GM19452 (cell line): Measurements from ENCODE around the gene SLC25A29.
A peak's percentile ranks its signal among the peaks of the same experiment; 100 is the strongest.
"Not testable (repeated sequence)": the region's sequence is repeated elsewhere in the genome, so short reads cannot be mapped to it uniquely, and the experiment has no call there.

Experiments used
- ATAC-seq: cut with Tn5 transposase; IDR thresholded peaks from one replicate; pipeline ENCODE4 v1.9.1; 2021; ENCODE audit not compliant: unreplicated experiment

SLC25A29 gene

GRCh38 chr14:100312877-100313400 is 6.7 kb upstream of the SLC25A29 start:
- ATAC-seq, result no peak

DNA sequence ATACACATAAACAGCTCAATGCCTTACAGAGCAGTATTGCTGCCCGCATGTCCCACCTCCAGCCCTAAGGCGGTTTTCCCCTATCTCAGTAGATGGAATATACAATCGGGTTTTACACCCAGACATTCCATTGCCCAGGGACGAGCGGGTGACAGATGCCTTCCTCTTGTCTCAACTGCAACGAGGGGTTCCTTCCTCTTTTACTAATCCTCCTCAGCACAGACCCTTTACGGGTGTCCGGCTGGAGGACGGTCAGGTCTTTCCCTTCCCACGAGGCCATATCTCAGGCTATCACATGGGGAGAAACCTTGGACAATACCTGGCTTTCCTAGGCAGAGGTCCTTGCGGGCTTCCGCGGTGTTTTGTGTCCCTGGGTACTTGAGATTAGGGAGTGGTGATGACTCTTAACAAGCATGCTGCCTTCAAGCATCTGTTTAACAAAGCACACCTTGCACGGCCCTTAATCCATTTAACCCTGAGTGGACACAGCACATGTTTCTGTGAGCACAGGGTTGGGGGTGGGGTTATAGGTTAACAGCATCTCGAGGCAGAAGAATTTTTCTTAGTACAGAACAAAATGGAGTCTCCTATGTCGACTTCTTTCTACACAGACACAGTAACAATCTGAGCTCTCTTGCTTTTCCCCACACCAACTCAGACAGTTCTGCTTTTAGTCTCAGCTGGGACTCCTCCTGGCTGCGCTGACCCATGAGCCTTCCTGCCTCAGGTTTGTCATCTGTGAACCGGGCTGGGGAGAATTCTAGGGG is 6.0 kb upstream of the SLC25A29 start:
- ATAC-seq, result not testable (repeated sequence)

DNA sequence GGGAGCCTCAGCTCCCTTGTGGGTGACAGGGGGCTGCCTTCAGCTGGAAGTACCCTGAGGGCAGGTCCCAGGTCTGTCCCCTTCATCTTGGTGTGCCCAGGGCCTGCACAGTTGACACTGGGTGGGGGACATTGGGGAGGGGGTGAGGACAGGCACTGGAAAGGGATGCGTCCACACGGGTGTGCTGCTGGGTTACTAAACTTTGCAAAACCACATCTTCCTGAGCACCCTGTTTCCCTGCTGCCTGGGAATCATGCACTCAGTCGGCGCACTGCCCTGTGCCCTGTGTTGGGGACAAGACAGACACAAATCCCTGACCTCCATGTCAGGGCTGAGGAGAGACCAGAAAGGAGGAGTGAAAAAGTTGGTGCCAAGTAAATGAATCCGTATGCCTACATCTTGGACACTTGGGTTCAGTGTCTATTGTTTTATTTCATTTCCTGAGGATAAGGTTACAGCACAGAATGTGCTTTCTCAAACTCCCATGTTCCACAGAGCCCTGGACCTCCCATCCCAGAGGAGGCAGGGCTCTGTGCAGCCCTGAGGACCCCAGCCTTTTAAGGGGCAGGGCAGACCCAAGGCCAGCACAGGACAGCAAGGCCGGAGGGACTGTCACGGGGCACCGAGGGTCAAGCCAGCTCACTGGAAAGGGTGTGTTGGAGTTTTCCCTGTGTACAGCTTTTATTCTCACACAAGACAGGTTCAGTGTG is 2.9 kb upstream of the SLC25A29 start:
- ATAC-seq, result no peak

GRCh38 chr14:100308427-100308792 is 2.2 kb upstream of the SLC25A29 start:
- ATAC-seq, result not testable (repeated sequence)

GRCh38 chr14:100307766-100308426 is 1.7 kb upstream of the SLC25A29 start:
- ATAC-seq, result no peak

GRCh38 chr14:100306998-100307765 is 938 bp upstream of the SLC25A29 start:
- peak; percentile 13 for ATAC-seq

- no peak for ATAC-seq
Measured at GRCh38 chr14:100305324-100306100, 732 bp downstream of the SLC25A29 start.

DNA sequence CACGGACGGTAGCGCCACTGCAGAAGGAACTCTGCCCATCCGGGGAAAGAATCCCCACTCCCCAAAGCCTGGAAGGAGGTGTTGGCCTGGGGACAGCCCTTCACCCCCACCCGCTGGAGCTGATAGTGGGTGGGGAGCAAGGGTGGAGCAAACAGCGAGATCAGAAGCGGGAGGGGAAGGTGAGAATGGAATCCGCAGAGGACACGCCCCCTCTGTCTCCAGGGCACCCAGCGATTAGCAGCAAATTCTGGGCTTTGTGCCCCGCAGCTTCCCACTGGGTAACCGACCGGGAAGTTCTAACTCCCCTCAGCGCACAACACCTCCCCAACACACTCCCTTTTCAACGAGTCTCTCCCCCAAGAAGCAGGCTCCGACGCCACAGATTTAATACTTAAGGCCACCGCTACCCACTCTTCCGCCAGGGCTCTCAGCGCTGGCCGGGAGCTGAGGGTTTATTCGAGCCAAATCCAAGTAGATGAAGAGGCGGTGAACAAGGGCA is 1.4 kb downstream of the SLC25A29 start:
- no peak for ATAC-seq

DNA sequence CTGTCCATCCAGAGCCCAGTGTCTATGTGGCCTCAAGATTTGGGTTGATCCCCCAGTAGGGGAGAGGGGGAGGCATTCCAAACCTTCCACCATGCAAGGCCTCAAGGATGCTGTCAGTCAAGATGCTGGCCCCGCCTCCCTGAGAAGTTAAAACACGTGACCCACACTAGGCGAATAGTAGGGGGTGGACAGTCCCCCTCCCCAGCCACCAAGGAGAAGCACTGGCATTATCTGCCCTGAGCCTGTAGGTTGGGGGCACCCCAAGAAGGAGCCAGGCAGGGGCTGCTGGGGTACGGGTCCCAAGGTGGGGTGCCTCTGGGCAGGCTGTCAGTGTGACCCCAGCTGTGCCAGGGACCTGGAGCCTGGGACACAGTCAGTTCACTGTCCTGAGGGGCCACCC is 2.3 kb downstream of the SLC25A29 start:
- no peak for ATAC-seq

GRCh38 chr14:100303179-100303578 is 3.1 kb downstream of the SLC25A29 start:
- no peak for ATAC-seq

GRCh38 chr14:100302616-100303015 is 3.6 kb downstream of the SLC25A29 start:
- no peak for ATAC-seq

GRCh38 chr14:100299238-100299560 is 7.0 kb downstream of the SLC25A29 start:
- ATAC-seq, result no peak

DNA sequence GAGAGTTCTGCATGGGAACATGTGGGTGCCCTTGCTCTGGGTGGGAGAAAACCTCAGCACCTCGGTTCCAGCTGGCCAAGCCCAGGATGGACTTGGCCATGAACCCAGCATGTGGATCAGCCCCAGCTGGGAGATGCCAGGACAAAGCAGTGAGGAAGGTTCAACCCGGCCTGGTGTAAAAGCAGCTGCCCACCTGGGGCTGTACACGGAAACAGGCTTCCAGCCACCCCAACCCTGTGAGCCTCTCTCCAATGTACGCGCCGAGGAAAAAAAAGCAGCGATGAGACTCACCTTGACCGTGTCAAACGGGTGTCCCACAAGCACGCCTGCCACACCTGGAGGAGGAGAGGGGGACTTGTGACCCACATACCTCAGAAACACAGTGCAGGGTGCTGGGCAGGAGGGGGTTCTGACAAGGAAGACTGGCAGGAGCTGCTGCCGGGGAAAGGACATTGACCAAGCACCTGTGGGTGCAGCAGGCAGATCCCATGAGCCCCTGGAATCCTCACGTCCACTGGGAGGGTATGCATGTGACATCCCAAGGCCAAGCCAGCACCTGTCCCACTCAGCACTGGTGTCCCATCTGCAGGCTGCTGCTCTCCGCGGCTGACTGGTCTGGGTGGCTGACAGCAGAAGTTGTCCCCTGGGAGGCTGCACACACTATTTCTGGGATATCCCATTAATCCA is 7.5 kb downstream of the SLC25A29 start:
- ATAC-seq, result no peak

DNA sequence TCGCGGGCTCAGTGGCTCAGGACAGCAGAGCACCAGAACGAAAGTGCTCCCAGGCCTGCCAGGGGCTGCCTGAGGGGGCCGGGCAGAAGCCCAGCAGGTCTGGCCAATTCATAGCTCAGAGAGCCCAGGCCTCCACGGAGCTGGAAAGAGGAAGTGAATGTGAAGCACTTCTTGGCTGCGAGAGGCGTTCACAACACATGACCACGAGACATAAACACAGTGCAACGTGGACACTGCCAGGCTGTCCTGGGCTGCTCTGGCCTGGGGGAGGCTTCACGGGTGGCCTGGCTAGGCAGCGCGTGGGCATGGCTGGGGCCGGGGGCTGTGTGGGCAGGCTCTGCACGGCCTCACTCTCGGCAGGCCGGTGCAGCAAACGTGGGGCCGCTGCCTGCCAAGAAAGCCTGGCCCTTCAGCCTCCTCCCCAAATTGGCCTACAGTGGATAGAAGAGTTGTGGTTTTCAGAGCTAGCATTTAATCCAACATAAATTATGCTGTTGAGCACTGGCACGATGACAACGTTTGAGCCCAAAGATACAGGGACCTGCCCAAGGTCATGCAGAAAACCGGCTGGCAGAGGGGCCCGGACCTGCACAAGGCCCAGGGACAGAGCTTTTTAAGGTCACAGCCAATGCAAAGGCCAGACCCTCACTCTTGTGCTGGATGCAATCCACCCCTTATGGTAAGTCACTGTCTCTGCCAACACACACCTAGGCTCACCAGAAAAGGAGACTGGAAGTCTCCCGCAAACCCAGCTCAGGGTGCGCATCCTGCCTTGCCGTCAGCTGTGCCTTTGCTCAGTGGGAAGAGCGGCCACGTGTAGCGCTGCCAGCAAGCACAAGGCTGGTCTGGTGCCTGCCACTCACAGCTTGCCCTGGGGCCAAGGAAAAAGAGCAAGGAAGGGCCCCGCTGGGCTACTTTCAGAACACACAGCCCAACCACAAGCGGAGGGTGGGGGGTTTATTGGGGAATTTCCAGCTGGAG is 8.6 kb downstream of the SLC25A29 start:
- ATAC-seq, result peak; percentile 83

- not testable (repeated sequence) for ATAC-seq
Measured at GRCh38 chr14:100296729-100297128, 9.5 kb downstream of the SLC25A29 start.

DNA sequence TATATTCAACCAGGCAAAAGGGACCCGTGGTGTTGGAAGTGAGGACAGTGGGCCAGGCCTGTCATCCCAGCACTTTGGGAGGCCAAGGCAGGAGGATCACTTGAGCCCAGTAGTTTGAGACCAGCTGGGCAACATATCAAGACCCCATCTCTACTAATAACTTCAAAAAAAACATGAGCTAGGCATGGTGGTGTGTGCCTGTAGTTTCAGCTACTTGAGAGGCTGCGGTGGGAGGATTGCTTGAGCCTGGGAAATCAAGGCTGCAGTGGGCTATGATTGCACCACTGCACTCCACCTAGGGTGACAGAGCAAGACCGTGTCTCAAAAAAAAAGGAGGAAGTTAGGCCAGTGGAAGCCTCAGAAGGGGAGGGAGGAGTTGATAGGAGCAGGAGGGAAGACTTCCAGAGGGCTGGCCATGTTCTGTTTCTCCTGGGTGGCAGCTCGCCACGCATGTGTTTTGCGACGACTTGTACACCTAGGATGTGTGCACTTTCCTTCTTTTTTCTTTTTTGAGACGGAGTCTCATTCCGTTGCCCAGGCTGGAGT is 10.1 kb downstream of the SLC25A29 start:
- ATAC-seq, result no peak

GRCh38 chr14:100295376-100296105 is 10.7 kb downstream of the SLC25A29 start:
- no peak for ATAC-seq

GRCh38 chr14:100294963-100295330 is 11.3 kb downstream of the SLC25A29 start:
- ATAC-seq, result no peak
